Measurements from ENCODE around the gene ATP6AP2.

ATP6AP2 gene

GRCh38 chrX:40646489-40647306 lies 65.9 kb downstream of the ATP6AP2 start:
- peak; percentile 12 for DNase-seq

DNA sequence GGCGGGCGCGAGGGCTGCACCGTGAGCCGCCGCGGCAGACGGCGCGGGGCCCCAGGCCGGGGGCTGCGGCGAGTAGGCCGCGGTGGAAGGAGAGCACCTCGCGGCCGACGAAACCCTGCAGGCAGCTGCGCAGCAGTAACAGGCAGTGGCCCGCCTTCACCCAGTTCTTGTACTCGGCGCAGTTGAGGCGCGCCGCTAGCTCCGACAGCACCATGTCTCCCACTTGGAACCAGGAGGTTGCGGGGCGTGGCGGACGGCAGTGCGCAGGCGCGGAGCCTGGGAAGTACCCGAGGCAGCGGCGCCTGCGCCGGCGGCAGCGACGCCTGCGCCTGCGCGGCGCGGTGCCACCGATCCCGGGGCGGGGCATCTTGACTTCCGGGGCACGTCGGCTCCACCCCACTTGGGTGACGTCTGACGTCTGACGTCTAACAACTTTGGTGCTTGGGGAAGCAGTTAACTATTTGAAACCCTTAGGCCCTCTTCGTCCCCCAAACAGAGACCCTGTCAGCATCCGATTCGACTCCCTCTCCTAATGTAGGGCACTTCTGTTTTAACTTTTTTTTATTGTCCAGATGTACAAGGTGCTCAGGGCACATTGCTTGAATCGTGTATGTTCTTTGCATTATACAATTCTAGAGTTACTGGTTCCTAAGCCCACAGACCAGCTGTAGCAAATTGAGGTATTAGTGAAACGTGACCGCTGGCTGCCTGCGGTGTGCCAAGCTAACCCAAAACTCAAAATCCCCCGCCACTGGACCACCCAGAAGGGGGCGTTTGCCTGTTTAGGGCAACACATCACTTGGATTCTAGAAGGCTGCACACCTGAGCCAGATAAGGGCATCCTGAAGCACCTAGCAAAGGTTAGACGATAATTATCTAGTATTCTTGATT lies 66.8 kb downstream of the ATP6AP2 start, which contains the start of gene CXorf38:
CXorf38 (minus strand) TSS at position 255 of the 891 bp plus-strand sequence; CDS start at position 214, 41 bp downstream.
- peak; percentile 88 for DNase-seq

DNA sequence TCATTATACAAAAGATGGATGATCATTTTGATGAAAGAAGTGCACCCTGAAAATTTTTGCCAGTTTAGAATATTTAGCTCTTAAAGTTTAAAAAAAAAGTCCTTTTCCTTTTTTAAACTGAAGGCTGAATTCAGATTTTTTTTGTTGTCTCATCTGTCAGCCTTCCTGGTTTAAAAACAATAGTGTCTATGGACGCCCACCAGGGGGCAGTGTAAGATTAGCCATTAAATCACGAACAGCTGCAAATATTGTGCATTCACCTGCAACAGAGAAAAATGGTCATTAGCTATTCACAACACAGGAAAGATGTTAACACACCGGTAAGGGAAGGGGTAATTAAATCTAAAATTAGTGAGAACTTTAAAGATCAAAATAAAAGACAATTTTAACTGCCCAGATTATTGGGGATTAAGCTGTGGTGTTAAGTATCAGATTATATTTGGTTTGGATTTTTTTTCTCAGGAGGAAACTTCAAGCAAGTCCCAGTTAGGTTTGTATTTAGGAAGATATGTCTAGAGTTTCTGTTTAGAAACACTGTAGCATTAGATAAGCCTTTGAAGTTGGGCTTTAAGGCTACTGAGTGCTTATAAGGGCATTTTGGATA lies 71.0 kb downstream of the ATP6AP2 start:
- peak; percentile 50 for DNase-seq

- DNase-seq, result no peak
Measured at GRCh38 chrX:40652664-40653063, 71.9 kb downstream of the ATP6AP2 start.

DNA sequence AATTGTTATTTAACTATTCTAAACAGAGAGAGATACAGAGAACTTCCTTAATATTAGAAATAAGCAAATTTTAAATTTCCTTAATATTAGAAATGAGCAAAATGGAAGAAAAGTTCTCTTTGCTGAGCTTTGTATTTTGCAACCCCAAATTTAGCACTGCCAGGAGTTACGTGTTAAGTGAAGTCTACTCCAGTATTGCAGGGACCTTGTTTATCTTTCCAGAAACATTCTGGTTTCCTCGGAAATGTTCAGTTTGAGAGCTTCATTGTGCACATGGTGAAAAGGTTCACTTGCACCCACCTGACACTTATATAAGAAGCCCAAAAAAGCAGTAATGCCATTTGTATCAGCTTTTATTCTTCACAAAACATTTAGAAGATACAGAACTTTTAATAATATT lies 72.8 kb downstream of the ATP6AP2 start:
- no peak for DNase-seq

All from stimulated activated naive CD4-positive, alpha-beta T cell treated with Interleukin-2 at 50 U/mL for 16 hours (primary cell).